ENCODE results near the gene SORCS3.
A peak's percentile ranks its signal among the peaks of the same experiment; 100 is the strongest.

Gene SORCS3

GRCh38 chr10:104641187-104641936, at the start of gene SORCS3:
Gene SORCS3, plus strand, starts transcription at chr10:104641290.
- DNase-seq = no peak

DNA sequence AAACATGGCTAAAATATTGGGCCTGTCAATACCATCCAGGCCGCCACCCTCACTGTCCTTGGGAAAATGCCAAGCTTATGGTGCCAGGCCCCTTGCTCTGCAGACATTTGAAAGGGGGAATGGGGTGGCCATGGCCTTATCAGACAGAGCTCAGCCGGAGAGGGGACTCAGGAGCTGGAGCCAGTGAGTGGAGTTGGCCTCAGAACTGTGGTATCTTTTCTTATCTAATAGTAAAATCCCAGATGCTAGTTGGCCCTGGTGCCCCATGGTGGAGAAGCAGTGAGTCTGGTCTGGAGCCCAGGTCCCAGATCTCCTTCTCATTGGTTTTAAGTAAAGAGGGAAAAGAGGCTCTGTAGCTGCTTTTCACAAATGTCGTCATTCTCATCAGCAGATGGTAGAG, 49.6 kb upstream of the SORCS3 start:
- no peak for DNase-seq

DNA sequence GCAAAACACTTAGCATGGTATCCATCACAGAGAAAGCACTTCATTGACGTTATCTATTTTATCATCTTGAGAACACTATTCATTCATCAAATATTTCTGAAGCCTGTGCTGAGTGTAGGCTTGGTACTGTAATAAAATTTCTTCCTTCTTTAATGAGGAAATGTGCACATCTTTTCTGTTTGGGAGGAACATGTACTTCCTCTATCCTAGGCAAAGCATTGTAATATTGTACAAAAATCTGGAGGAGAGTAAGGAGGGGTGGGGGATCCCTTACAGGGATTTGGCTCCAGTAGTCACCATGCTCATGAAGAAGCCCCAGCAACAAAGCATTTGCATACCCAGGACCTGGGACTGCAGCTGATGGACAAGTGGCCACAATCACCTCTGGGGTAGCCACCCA, 39.9 kb upstream of the SORCS3 start:
- no peak for DNase-seq

DNA sequence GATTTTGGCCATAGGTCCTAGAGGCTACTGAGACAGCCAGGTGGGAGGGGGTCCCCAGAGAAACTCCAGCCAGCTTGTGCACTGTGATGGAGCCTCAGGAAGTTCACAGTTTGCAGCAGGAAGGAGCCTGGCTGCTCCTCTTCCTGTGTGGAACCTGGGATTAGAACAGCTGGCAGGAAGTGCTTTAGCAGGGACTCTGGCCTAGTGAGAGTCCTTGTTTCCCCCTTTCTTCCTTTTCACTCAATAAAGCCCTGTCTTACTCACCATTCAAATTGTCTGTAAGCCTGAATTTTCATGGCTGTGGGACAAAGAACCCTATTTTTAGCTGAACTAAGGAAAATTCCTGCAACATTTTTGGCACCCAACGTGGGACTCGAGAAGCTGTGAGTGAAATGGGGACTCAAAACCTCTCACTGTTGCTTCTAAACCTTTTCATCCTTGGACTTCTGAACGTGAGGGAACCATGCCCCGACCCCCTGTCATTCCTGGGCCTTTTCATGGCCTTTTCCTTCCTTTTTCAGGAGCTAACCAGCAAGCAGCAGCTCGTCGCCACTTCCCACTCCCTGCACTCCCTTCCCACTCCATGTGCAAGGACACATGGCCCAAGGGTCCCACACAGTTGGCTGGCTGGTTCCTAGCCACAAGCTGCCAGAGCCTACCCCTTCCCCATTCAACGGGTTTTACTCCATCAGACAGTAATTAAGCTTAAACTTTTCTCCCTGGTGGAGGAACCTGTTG, 32.8 kb upstream of the SORCS3 start:
- DNase-seq = no peak

GRCh38 chr10:104612571-104613205, 28.4 kb upstream of the SORCS3 start:
- no peak for DNase-seq

- DNase-seq = no peak
Observed at GRCh38 chr10:104613406-104613805, 27.7 kb upstream of the SORCS3 start.

GRCh38 chr10:104614245-104614831, 26.8 kb upstream of the SORCS3 start:
- DNase-seq = peak; percentile 1

DNA sequence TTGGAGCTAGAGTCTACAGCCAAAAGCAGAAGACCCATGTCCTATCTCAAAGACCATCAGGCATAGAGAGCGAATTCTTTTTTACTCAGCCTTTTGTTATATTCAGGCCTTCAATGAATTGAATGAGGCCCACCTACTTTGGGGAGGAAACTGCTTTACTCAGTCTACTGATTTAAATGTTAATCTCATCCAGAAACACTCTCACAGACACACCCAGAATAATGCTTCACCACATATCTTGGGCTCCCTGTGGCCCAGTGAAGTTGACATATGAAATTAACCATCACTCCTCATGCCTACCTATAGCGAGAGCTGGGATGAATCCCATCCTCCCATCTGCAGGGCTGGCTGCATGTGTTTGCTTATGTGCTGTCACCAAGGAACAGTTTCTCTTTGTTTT, 26.0 kb upstream of the SORCS3 start:
- DNase-seq = no peak

GRCh38 chr10:104617831-104618230, 23.3 kb upstream of the SORCS3 start:
- DNase-seq = no peak

GRCh38 chr10:104622175-104622574, 18.9 kb upstream of the SORCS3 start:
- no peak for DNase-seq

GRCh38 chr10:104622598-104623209, 18.4 kb upstream of the SORCS3 start:
- DNase-seq = no peak

DNA sequence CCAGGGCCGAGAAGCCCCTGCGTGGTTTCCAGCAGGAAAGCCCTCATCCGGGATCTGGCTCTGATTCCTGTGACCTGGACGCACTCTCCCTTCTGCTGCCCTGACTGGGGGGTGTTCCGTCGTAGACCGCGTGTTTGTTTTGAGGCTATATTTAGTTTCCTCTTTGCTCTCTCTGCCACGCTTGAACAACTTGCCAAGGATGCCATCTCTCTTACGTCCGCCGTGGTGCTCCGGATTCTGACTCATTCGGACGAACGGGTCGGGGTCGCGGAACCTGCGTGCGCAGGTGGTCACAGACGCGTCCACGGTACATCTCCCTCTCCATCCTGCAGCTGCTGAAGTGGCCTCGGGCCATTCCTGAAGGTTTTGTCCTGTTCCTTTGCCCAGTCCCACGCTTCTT, 10.4 kb upstream of the SORCS3 start:
- DNase-seq = no peak

DNA sequence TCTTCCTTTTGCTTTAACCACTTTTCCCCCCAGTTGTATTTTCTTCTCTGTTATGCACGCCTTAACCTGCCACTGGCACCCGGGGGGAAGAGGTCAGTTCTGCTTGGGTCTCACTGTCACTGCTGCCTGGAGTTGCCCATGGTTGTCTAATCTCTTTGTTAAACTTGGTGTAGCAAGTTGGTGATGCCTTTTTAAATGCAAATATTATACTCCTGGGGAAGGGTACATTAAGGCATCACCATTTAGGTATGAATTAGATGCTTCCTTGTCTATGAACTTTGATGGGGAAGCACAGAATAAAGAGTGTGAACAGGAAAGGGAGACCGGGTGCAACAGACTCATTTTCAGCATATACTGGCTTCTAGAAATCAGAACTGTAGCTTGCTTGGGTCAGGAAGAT, 9.1 kb upstream of the SORCS3 start:
- DNase-seq = no peak

GRCh38 chr10:104638861-104639589, 2.1 kb upstream of the SORCS3 start:
- DNase-seq = no peak

DNA sequence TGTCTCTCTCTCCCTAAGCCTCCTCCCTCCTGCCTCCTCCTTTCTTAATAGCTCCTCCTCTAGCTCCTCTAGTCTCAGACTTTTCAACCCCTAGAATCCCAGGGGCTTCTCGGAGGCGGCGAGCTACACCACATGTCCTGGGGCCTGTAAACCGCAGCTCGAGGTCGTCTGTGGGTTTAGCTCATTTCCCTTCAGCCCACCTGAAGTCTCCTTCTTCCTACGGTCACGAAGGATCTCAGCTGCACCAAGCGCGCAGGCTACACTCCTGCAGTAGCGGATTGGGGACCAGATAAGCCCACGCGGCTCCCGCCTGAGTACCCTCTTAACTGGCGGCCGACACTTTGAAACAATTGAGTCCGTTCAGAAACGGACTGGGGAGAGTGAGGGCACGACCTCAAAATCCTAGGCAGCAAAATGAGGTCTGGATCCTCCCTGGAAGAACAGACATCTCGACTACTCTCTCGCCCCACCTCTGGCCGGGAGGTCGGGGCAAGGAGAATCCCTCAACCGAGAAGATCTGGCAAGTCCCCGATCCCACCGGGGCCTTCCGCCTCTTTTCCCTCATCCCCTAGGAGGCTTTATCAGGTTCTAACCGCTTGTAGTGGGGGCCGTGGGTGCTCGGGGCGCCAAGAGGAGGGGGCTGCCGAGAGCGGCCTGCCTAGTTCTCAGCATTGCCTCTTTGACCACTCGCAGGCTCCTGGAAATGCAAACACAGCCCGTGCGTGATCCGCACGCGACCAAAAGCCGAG, 1.3 kb upstream of the SORCS3 start:
- no peak for DNase-seq

GRCh38 chr10:104640339-104641186, 527 bp upstream of the SORCS3 start:
- no peak for DNase-seq

DNA sequence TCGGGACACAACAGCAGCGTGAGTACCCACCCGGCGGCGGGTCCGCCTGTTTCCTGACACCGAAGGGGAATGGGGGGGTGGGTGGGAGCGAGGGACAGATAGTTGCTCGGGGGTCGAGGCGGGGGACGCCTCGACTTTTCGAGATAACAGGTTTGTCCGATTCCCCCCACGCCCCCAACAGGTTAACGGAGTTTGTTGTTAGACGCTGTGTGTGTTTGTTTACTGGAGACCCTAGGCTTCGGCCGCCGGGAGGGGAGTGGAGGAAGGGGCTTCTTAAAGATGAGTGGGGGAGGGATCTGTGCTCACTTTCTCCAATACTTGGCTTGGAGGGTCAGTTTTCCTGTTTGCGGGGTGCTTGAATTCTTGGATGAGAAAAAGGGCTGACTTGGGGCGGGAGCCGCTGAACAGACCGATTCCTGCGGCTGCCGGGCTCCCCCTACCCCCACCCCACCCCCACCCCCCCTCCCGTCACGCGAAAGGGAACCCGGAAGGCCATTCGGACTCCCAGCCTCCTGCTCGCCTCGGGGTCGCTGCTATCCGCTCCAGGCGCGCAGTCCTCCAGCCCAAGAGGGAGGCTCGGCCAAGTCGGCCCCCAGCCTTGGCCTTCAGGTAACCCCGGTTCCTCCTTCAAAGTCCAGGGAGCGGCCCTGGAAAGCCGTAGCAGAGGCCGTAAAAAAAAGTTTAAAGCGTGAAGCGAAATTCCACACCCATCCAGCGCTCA, 1.0 kb downstream of the SORCS3 start:
- DNase-seq = no peak

DNA sequence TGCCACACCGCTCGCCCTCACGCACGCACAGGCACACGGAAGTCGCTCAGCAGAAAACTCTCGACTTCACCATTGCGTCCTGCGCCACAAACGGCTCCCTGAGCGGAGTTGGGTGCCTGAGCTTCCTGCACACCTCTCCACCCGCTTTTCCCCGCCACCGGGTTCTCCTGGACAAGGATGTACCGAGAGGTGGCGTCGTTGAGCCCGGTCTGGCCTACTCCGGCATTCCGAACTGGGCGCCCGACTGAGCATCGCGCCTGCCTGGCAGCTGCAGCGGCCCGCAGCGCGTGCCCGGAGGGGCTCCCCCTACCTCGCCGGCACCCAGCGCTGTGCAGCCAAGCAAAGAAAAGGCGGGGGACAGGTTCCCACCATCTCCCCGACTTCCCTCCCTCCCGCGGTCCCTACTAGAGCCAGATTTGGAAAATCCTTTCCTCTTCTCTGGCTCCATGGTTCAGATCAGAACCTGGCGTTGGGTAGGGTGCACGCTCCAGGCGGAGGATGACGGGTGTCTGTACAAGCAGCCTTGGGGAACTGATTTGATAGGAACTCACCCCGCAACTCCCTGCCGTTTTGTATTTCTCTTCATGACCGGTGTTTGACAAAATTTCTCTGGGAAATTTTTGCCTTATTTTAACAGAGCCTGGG, 1.7 kb downstream of the SORCS3 start:
- DNase-seq = no peak

DNA sequence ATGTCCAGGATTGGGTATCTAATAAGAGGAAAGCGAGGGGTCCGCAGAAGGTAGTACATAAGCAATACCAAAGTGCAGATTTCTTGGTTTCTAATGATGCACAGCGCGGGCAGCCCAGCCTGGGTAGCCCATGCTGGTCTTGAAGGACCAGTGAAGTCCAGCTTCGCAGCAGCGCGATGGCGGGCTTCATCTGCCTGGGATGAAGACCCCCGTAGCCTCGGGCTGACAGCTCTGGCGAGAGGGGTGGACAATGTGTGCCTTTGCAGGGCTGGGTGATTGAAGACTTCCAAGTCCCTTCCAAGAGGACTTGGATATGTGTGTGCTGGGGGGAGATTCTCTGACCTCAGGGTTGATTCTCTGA, 2.2 kb downstream of the SORCS3 start:
- no peak for DNase-seq

- no peak for DNase-seq
Observed at GRCh38 chr10:104646146-104646545, 5.1 kb downstream of the SORCS3 start.
